Measurements from ENCODE around the gene COL13A1. TPM values are rescaled to one million over a fixed set of nuclear protein-coding genes. Genes with fewer than 3 reads are reported as not detected.

COL13A1 gene
- total RNA-seq, 6 experiments from 2014 or later = 33.5 to 46.6 (median 38.1) TPM

DNA sequence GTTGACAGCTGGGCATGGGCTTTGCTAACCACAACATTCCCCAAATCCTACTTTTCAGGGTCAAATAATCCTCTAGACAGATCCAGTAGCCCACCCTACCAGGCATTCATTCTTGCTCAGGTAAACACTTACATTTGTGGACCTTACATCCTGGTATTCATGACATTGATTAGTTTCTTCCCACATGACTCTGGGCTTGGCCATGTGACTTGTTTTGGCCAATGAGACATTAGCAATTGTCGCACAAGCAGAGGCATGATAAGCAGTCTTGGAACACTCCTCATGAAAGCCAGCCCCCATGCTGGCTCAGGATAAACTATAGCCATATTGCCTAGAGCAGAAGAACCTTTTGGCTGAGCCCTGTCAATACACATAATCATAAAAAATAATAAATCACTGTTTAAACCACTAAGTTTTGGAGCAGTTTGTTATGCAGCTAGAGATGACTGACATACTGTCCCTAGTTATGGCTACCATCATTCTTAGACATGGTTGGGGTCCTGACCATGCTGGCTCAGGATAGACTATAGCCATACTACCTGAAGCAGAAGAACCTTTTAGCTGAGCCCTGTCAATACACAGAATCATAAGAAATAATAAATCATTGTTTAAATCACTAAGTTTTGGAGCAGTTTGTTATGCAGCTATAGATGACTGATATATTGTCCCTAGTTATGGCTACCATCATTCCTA lies 6.3 kb upstream of the COL13A1 start:
- H3K27me3 Mint-ChIP-seq (ENCODE audit: insufficient read depth) = peaks cover 32% of the 10 kb centered on the region
- no peak for DNase-seq
- H3K27ac Mint-ChIP-seq = no peak overlapping the region
- TF ChIP-seq, protein P1, sequence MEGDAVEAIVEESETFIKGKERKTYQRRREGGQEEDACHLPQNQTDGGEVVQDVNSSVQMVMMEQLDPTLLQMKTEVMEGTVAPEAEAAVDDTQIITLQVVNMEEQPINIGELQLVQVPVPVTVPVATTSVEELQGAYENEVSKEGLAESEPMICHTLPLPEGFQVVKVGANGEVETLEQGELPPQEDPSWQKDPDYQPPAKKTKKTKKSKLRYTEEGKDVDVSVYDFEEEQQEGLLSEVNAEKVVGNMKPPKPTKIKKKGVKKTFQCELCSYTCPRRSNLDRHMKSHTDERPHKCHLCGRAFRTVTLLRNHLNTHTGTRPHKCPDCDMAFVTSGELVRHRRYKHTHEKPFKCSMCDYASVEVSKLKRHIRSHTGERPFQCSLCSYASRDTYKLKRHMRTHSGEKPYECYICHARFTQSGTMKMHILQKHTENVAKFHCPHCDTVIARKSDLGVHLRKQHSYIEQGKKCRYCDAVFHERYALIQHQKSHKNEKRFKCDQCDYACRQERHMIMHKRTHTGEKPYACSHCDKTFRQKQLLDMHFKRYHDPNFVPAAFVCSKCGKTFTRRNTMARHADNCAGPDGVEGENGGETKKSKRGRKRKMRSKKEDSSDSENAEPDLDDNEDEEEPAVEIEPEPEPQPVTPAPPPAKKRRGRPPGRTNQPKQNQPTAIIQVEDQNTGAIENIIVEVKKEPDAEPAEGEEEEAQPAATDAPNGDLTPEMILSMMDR (IDR thresholded peaks at IDR 0.05) = no peak
- H3K4me1 Mint-ChIP-seq (ENCODE audit: low read depth) = peaks cover 19% of the 10 kb centered on the region
- peaks cover 24% of the 10 kb centered on the region for H3K9me3 Mint-ChIP-seq
- peaks cover 6% of the 10 kb centered on the region; the same call in 1 of the 2 replicates for H3K36me3 Mint-ChIP-seq (ENCODE audit: low read depth)
- no peak overlapping the region for H3K4me3 Mint-ChIP-seq

DNA sequence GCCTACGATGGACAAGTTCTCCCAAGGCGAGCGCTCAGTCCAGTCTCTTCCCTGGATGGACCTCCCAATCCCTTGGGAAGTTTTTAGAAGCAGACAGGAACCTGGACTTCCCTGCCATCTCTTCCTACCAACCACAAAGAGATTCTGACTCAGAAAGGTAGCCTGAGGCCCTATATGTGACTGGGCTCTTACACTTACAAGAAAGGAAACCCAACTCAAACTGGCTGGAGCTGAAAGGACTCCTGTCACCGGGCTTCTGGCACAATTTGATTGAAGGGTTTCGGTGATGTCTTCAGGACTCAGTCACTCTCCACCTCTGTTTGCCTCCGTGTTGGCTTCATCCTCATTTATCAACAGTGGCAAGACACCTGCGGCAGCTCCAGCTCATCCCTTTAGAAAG lies 3.7 kb upstream of the COL13A1 start:
- H3K4me3 Mint-ChIP-seq = no peak overlapping the region
- peaks cover 22% of the 10 kb centered on the region for H3K27me3 Mint-ChIP-seq (ENCODE audit: insufficient read depth)
- DNase-seq = peak; percentile 39
- H3K27ac Mint-ChIP-seq = no peak overlapping the region
- peaks cover 30% of the 10 kb centered on the region for H3K4me1 Mint-ChIP-seq (ENCODE audit: low read depth)
- H3K36me3 Mint-ChIP-seq (ENCODE audit: low read depth) = peaks cover 6% of the 10 kb centered on the region; the same call in 1 of the 2 replicates
- H3K9me3 Mint-ChIP-seq = peaks cover 24% of the 10 kb centered on the region
- TF ChIP-seq, protein P1 (IDR thresholded peaks at IDR 0.05) = no peak

DNA sequence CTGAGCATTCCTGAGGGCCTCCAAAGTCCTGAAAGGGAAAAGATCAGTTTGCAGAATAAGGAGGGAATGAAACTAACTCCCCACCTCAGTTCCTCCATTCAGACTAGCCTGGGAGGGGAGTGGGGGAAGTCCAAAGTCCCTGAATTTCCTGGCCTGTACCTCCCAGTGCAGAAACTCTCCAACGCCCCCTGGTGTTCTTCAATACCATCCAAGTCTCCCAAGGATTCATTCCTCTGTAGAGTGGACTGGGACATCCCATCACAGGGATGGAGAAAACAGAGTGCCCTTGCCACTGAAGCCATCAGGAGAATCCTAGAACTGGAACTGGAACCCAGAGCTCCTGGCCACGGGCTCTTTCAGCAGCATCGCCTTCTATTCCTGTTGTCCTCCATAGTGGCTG lies 1.6 kb upstream of the COL13A1 start:
- Mint-ChIP-seq H3K4me1 (ENCODE audit: low read depth) (peaks cover 50% of the 10 kb centered on the region), H3K9me3 (peaks cover 17% of the 10 kb centered on the region), H3K4me3 (no peak overlapping the region), H3K36me3 (ENCODE audit: low read depth) (peaks cover 6% of the 10 kb centered on the region; the same call in 1 of the 2 replicates), H3K27ac (no peak overlapping the region), H3K27me3 (ENCODE audit: insufficient read depth) (peaks cover 18% of the 10 kb centered on the region)
- TF ChIP-seq, protein P1 (IDR thresholded peaks at IDR 0.05) = peak; percentile 88
- DNase-seq = peak; percentile 62

DNA sequence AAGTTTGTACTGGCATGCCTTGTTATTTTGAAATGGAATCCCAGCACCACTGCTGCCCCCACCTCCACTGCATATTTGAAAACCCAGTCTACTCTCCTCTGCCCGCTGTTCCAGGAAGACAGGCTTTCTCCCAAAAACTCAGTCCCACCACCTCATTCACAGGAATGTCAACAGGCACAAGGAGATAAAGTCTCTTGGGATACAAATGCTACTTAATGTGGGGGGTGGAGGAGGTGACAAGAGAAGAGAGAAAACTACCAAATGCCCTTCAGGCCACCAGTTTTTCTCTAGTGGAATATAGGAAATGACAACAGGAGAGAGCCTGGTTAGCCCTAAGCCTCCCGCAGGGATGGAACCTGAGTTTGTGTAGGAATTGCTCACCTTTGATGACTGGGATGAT lies 1.0 kb upstream of the COL13A1 start:
- Mint-ChIP-seq H3K4me1 (ENCODE audit: low read depth) (peaks cover 56% of the 10 kb centered on the region), H3K27ac (no peak overlapping the region), H3K4me3 (peak overlapping the region; percentile 91; the same call in 1 of the 2 replicates), H3K27me3 (ENCODE audit: insufficient read depth) (peaks cover 18% of the 10 kb centered on the region), H3K9me3 (peaks cover 11% of the 10 kb centered on the region), H3K36me3 (ENCODE audit: low read depth) (peaks cover 6% of the 10 kb centered on the region; the same call in 1 of the 2 replicates)
- no peak for DNase-seq
- TF ChIP-seq, protein P1 (IDR thresholded peaks at IDR 0.05) = no peak

DNA sequence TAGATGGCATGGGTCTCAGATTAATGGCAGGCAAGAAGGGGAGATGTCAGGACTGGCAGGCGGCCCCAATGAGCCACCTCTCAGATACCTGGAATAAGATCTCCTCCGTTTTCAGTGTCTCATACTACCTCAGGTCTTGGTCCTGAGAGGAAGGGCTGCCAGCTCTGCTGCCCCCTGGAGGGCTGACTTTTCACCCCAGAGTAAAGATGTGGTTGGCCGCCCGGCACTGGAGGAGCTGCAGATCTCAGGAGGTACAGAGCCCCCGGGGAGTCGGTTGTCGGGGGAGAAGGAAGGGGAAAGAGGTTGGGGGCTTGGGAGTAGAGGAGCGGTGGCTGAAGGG lies 642 bp upstream of the COL13A1 start:
- H3K4me3 Mint-ChIP-seq = peak overlapping the region; percentile 91
- DNase-seq = peak; percentile 30
- TF ChIP-seq, protein P1 (IDR thresholded peaks at IDR 0.05) = peak; percentile 83
- peak overlapping the region; percentile 52 for H3K27ac Mint-ChIP-seq
- H3K36me3 Mint-ChIP-seq (ENCODE audit: low read depth) = peaks cover 6% of the 10 kb centered on the region; the same call in 1 of the 2 replicates
- peaks cover 18% of the 10 kb centered on the region for H3K27me3 Mint-ChIP-seq (ENCODE audit: insufficient read depth)
- H3K4me1 Mint-ChIP-seq (ENCODE audit: low read depth) = peaks cover 60% of the 10 kb centered on the region
- peaks cover 7% of the 10 kb centered on the region for H3K9me3 Mint-ChIP-seq
